ENCODE data around the gene GSK3A. TPM values are rescaled to one million over a fixed set of nuclear protein-coding genes. Genes with fewer than 3 reads are reported as not detected.
A peak's percentile ranks its signal among the peaks of the same experiment; 100 is the strongest.

The GSK3A gene
- total RNA-seq, 4 donors from 2014 or later, result 31.4 to 44.1 (median 41.0) TPM

GRCh38 chr19:42285988-42286348 is 43.6 kb upstream of the GSK3A start:
- H3K4me3 ChIP-seq, result no peak overlapping the region
- no peak for TF ChIP-seq POLR2A (IDR thresholded peaks at IDR 0.05)
- TF ChIP-seq CTCF (IDR thresholded peaks at IDR 0.05), result no peak
- no peak for DNase-seq
- H3K36me3 ChIP-seq, result peaks cover 0 to 44% (median 0%) of the 10 kb centered on the region in 3 donors
- no peaks in the 10 kb centered on the region for H3K9me3 ChIP-seq
- H3K27ac ChIP-seq, result peak overlapping the region; percentile 20 to 96 (median 34)
- peaks cover 6 to 56% (median 36%) of the 10 kb centered on the region in 4 donors for H3K4me1 ChIP-seq
- H3K27me3 ChIP-seq, result no peaks in the 10 kb centered on the region

- peak in 1 of 3 donors; percentile 39 for DNase-seq
- Histone ChIP-seq H3K4me3 (peak overlapping the region in 2 of 4 donors; percentile 70 to 83), H3K4me1 (peaks cover 6 to 56% (median 37%) of the 10 kb centered on the region in 4 donors), H3K9me3 (no peaks in the 10 kb centered on the region), H3K27me3 (no peaks in the 10 kb centered on the region), H3K36me3 (peaks cover 0 to 40% (median 0%) of the 10 kb centered on the region in 3 donors), H3K27ac (peak overlapping the region; percentile 20 to 96 (median 60))
- no peak for TF ChIP-seq CTCF (IDR thresholded peaks at IDR 0.05)
- TF ChIP-seq POLR2A (IDR thresholded peaks at IDR 0.05), result no peak
Observed at GRCh38 chr19:42285541-42285941, 43.1 kb upstream of the GSK3A start.

- TF ChIP-seq CTCF (IDR thresholded peaks at IDR 0.05) (no peak), POLR2A (IDR thresholded peaks at IDR 0.05) (no peak)
- peak in 1 of 3 donors; percentile 29 for DNase-seq
- peak overlapping the region; percentile 65 to 99 (median 88) for H3K27ac ChIP-seq
- peaks cover 0 to 32% (median 0%) of the 10 kb centered on the region in 3 donors for H3K36me3 ChIP-seq
- H3K4me3 ChIP-seq, result peak overlapping the region; percentile 53 to 89 (median 76)
- H3K9me3 ChIP-seq, result no peaks in the 10 kb centered on the region
- H3K27me3 ChIP-seq, result no peaks in the 10 kb centered on the region
- peaks cover 6 to 56% (median 39%) of the 10 kb centered on the region in 4 donors for H3K4me1 ChIP-seq
Observed at GRCh38 chr19:42284591-42285341, 42.4 kb upstream of the GSK3A start.

- no peaks in the 10 kb centered on the region for H3K27me3 ChIP-seq
- peak; percentile 77 to 91 (median 91) for DNase-seq
- TF ChIP-seq CTCF (IDR thresholded peaks at IDR 0.05) (no peak), POLR2A (IDR thresholded peaks at IDR 0.05) (peak in 1 of 2 donors; percentile 25)
- H3K4me3 ChIP-seq, result peak overlapping the region; percentile 60 to 89 (median 76)
- H3K9me3 ChIP-seq, result no peaks in the 10 kb centered on the region
- peaks cover 0 to 25% (median 0%) of the 10 kb centered on the region in 3 donors for H3K36me3 ChIP-seq
- peak overlapping the region; percentile 89 to 99 (median 96) for H3K27ac ChIP-seq
- H3K4me1 ChIP-seq, result peaks cover 8 to 63% (median 46%) of the 10 kb centered on the region in 4 donors
Observed at GRCh38 chr19:42284066-42284501, 41.7 kb upstream of the GSK3A start.

GRCh38 chr19:42283188-42284065 is 41.0 kb upstream of the GSK3A start:
- H3K4me1 ChIP-seq, result peaks cover 15 to 69% (median 49%) of the 10 kb centered on the region in 4 donors
- TF ChIP-seq CTCF (IDR thresholded peaks at IDR 0.05), result no peak
- TF ChIP-seq POLR2A (IDR thresholded peaks at IDR 0.05), result peak in 1 of 2 donors; percentile 53

More at GRCh38 chr19:42283188-42284065, 41.0 kb upstream of the GSK3A start:
- peak; percentile 96 to 98 (median 98) for DNase-seq
- peak overlapping the region; percentile 89 to 99 (median 96) for H3K27ac ChIP-seq
- no peaks in the 10 kb centered on the region for H3K9me3 ChIP-seq
- H3K36me3 ChIP-seq, result peaks cover 0 to 19% (median 0%) of the 10 kb centered on the region in 3 donors
- peak overlapping the region; percentile 55 to 89 (median 72) for H3K4me3 ChIP-seq
- H3K27me3 ChIP-seq, result no peaks in the 10 kb centered on the region

All from Peyer's patch (tissue), 4 donors.